Thyroid gland (tissue), 4 donors: Measurements from ENCODE around the gene GLT8D2.

Experiments used
- CTCF ChIP-seq, 6 experiments: fragments of 200-600 bp in 3 of 6; fragments of 450-650 bp in 3 of 6; sonication (generic) in 3 of 6; IDR thresholded peaks; one replicate each; pipeline ENCODE4 v1.5.1; 2016 to 2019; ENCODE audit warnings: antibody characterized with exemption in 6 of 6, mild to moderate bottlenecking in 2 of 6, inconsistent platforms in 1 of 6, moderate library complexity in 1 of 6
- POLR2A ChIP-seq, 2 donors: fragments of 450-650 bp; IDR thresholded peaks; one replicate each; pipeline ENCODE4 v1.6.1; 2017; ENCODE audit warnings: antibody characterized with exemption in 2 of 2, mild to moderate bottlenecking in 2 of 2, moderate library complexity in 1 of 2

GRCh38 chr12:104012331-104012730, 37.7 kb downstream of the GLT8D2 start:
- TF ChIP-seq CTCF (IDR thresholded peaks at IDR 0.05) (no peak), POLR2A (IDR thresholded peaks at IDR 0.05) (no peak)
